Lung (tissue), 12 donors: ENCODE results near the gene FILIP1. TPM values are rescaled to one million over a fixed set of nuclear protein-coding genes. Genes with fewer than 3 reads are reported as not detected.

Experiments used
- ATAC-seq: fragments of 200-7000 bp; cut with Tn5 transposase; one replicate; pipeline ENCODE4 v1.9.1; 2020; ENCODE audit warnings: moderate number of reproducible peaks; ENCODE audit not compliant: insufficient read depth, low FRiP score
- DNase-seq, 3 donors: peaks; one replicate each; pipeline ENCODE4 v3.0.0-alpha.2; 2013 to 2017
- H3K27ac ChIP-seq, 2 donors: one replicate each; pipeline ENCODE4 v1.5.1; 2013; ENCODE audit warnings: mild to moderate bottlenecking in 2 of 2, moderate library complexity in 2 of 2, control low read depth in 1 of 2, inconsistent platforms in 1 of 2, low read depth in 1 of 2, low read length in 1 of 2
- H3K27me3 ChIP-seq, 3 donors: one replicate each; pipeline ENCODE4 v1.5.1; 2013; ENCODE audit warnings: low read length in 2 of 3; ENCODE audit not compliant: control insufficient read depth in 3 of 3, insufficient read depth in 3 of 3
- H3K36me3 ChIP-seq, 4 donors: one replicate each; pipeline ENCODE4 v1.5.1; 2013; ENCODE audit warnings: low read length in 4 of 4, mild to moderate bottlenecking in 1 of 4, moderate library complexity in 1 of 4; ENCODE audit not compliant: control insufficient read depth in 4 of 4, insufficient read depth in 4 of 4
- H3K4me1 ChIP-seq, 5 donors: one replicate each; pipeline ENCODE4 v1.5.1; 2013; ENCODE audit warnings: low read length in 5 of 5, mild to moderate bottlenecking in 2 of 5, moderate library complexity in 1 of 5; ENCODE audit not compliant: control insufficient read depth in 5 of 5, insufficient read depth in 5 of 5
- H3K4me3 ChIP-seq: one replicate; pipeline ENCODE4 v1.5.1; 2013; ENCODE audit warnings: mild to moderate bottlenecking, control low read depth, moderate library complexity
- H3K9ac ChIP-seq, 2 donors: one replicate each; pipeline ENCODE4 v1.5.1; 2013; ENCODE audit warnings: low read length in 2 of 2, control low read depth in 1 of 2; ENCODE audit not compliant: insufficient read depth in 1 of 2
- H3K9me3 ChIP-seq, 4 donors: one replicate each; pipeline ENCODE4 v1.5.1; 2013; ENCODE audit warnings: low read length in 3 of 4, mild to moderate bottlenecking in 1 of 4, moderate library complexity in 1 of 4; ENCODE audit not compliant: control insufficient read depth in 4 of 4, insufficient read depth in 3 of 4
- CTCF ChIP-seq: IDR thresholded peaks from 2 replicates; pipeline ENCODE4 v1.5.1; 2012; ENCODE audit warnings: mild to moderate bottlenecking; ENCODE audit errors: control extremely low read depth, extremely low read depth
- WGBS, 2 donors: extraction: QIAGEN DNeasy Blood & Tissue Kit; methylation state at CpG; one replicate each; pipeline ENCODE4 v1.1.7; 2013; 5-methylcytosine and 5-hydroxymethylcytosine counted together
- polyA plus RNA-seq, 2 donors: library from polyadenylated mRNA; stranded (reverse); fragments of 200-250 nt; gene quantifications; one replicate each; pipeline ENCODE4 v1.2.1, GENCODE V29; 2013
- total RNA-seq, 2 donors: library from RNA; depleted of rRNA in 1 of 2; stranded (reverse); fragments of >200 nt in 1 of 2; gene quantifications; one replicate each; pipeline ENCODE4 v1.2.1, GENCODE V29; 2014 to 2021
- donor health status: control.
- donor health status: control.
- donor health status: Bipolar disorder and iron deficiency.
- donor health status: healthy.
- donor health status: DM: yes; HTN: yes; CAD: no.

The FILIP1 gene
- total and polyA plus RNA-seq, 4 donors, result 5.6 to 24.1 (median 11.1) TPM

DNA sequence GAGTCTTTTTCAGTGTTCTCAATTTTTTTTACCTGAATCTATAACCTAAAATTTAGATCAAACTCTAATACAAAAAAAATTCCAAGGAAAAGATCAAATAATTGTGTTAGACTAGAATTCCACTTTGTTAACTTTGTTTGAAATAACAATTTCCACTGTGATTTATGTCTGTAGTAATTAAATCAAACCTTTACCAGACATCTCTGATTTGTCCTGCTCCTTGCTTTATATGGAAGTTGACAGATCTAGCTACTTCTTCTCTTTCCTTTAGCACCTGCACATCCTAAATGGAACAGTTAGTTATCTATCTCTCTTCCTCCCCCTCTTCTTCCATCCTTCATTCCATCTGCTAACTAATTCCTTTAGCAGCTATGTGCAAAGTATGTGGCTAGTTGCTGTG lies 109.5 kb downstream of the FILIP1 start:
- ATAC-seq (no peak), DNase-seq (no peak)
- Histone ChIP-seq H3K9me3 (no peaks in the 10 kb centered on the region), H3K9ac (peak overlapping the region in 1 of 2 donors; percentile 38), H3K4me3 (no peak overlapping the region), H3K36me3 (no peaks in the 10 kb centered on the region), H3K27ac (no peak overlapping the region), H3K4me1 (peaks cover 0 to 21% (median 8%) of the 10 kb centered on the region in 5 donors), H3K27me3 (no peaks in the 10 kb centered on the region)
- no peak for TF ChIP-seq CTCF

- Histone ChIP-seq H3K27me3 (no peaks in the 10 kb centered on the region), H3K9ac (no peak overlapping the region), H3K4me1 (peaks cover 0 to 21% (median 8%) of the 10 kb centered on the region in 5 donors), H3K36me3 (no peaks in the 10 kb centered on the region), H3K9me3 (no peaks in the 10 kb centered on the region), H3K4me3 (no peak overlapping the region), H3K27ac (peak overlapping the region in 1 of 2 donors; percentile 9)
- no peak for ATAC-seq
- no peak for DNase-seq
- WGBS, 2 donors, result 60 to 67% methylated on average over 2 of the region's 2 CpGs
- TF ChIP-seq CTCF, result no peak
Measured at GRCh38 chr6:75382634-75382900, 111.0 kb downstream of the FILIP1 start.

- ATAC-seq, result no peak
- no peaks in the 10 kb centered on the region for H3K36me3 ChIP-seq
- H3K27ac ChIP-seq, result peak overlapping the region in 1 of 2 donors; percentile 9
- peak; percentile 87 to 97 (median 95) for DNase-seq
- H3K27me3 ChIP-seq, result no peaks in the 10 kb centered on the region
- peaks cover 0 to 23% (median 8%) of the 10 kb centered on the region in 5 donors for H3K4me1 ChIP-seq
- TF ChIP-seq CTCF, result no peak
- H3K4me3 ChIP-seq, result no peak overlapping the region
- no peaks in the 10 kb centered on the region for H3K9me3 ChIP-seq
- WGBS, 2 donors, result 31 to 35% methylated on average over 2 of the region's 2 CpGs
- H3K9ac ChIP-seq, result peak overlapping the region in 1 of 2 donors; percentile 8
Measured at GRCh38 chr6:75381877-75382633, 111.5 kb downstream of the FILIP1 start.

GRCh38 chr6:75379536-75379935 lies 114.1 kb downstream of the FILIP1 start:
- H3K9ac ChIP-seq, result no peak overlapping the region
- no peaks in the 10 kb centered on the region for H3K9me3 ChIP-seq
- no peak overlapping the region for H3K4me3 ChIP-seq
- H3K36me3 ChIP-seq, result no peaks in the 10 kb centered on the region
- no peak for ATAC-seq
- no peak for DNase-seq
- no peak overlapping the region for H3K27ac ChIP-seq
- H3K27me3 ChIP-seq, result no peaks in the 10 kb centered on the region
- H3K4me1 ChIP-seq, result peaks cover 0 to 40% (median 8%) of the 10 kb centered on the region in 5 donors
- TF ChIP-seq CTCF, result no peak
- 90 to 91% methylated on average over 4 of the region's 4 CpGs for WGBS, 2 donors
